CD4-positive, alpha-beta T cell treated with Interleukin-4 for 1 hour (primary cell): ENCODE data around the gene IGFBP6.
A peak's percentile ranks its signal among the peaks of the same experiment; 100 is the strongest.

ENCODE experiments used
- DNase-seq, 2 donors: peaks; one replicate each; pipeline ENCODE4 v3.0.0-alpha.2; 2020 to 2022

Gene IGFBP6

GRCh38 chr12:53059434-53060063 is 37.9 kb upstream of the IGFBP6 start:
- no peak for DNase-seq

- DNase-seq, result no peak
Observed at GRCh38 chr12:53060064-53060720, 37.3 kb upstream of the IGFBP6 start.

DNA sequence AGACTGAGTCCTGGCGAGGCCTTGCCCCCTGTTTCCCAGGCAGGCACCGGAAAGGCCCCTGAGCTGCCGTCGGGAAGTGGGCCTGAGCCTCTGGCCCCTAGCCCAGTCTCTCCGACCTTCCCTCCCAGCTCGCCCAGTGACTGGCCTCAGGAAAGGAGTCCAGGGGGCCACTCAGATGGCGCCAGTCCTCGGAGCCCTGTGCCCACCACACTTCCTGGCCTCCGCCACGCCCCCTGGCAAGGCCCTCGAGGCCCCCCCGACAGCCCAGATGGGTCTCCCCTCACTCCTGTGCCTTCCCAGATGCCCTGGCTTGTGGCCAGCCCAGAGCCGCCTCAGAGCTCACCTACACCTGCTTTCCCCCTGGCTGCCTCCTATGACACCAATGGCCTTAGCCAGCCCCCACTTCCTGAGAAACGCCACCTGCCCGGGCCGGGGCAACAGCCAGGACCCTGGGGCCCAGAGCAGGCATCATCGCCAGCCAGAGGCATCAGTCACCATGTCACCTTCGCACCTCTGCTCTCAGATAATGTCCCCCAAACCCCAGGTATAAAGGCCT is 36.7 kb upstream of the IGFBP6 start:
- DNase-seq, result no peak

- DNase-seq, result no peak
Observed at GRCh38 chr12:53061404-53062010, 36.0 kb upstream of the IGFBP6 start.

GRCh38 chr12:53062011-53062961 is 35.2 kb upstream of the IGFBP6 start:
- DNase-seq, result no peak

DNA sequence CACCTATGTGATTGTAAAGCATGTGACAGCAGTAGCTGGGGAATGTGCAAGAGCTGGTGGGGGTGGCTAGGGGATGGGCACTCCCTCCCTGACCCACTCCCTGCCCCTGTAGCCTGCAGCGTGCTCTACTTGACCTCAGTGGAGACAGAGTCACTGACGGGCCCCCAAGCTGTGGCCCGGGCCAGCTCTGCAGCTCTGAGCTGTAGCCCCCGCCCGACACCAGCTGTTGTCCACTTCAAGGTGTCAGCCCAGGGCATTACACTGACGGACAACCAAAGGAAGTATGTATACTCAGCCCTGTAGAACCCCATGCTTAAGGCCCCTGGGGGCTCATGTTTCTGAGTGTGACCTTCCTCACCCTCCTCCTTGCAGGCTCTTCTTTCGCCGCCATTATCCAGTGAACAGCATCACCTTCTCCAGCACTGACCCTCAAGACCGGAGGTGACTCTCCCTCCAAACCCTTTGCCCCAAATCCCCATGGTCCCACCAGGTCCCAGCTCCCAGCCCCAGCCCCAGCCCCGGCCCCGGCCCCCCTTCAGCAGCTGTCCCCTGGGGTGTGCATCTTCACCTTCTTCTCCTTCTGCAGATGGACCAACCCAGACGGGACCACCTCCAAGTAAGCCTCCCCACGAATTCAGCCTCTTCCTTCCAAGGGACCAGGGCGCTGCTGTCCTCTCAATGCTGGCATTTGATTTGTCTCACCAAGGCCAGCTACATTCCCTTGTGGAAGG is 34.3 kb upstream of the IGFBP6 start:
- no peak for DNase-seq

- no peak for DNase-seq
Observed at GRCh38 chr12:53063708-53064612, 33.5 kb upstream of the IGFBP6 start.

GRCh38 chr12:53064613-53065436 is 32.6 kb upstream of the IGFBP6 start:
- no peak for DNase-seq

DNA sequence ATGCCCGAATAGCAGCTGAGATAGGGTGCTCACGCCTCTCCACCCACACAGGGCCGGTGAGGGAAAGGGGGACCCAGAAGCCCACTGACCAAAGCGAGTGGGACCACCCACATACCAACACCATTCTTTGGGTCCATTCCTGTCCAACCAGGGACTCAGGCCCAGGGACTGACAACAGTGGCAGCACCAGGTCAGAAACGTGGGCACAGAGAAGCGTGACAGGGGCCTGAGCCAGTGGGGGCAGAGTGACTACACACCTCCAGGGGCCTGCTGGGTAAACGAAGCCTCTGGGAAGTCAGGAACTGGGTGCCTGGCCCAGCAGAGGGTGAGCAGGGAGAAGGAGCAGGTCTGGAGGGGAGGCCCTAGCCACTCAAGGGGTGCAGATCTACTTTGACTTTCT is 32.0 kb upstream of the IGFBP6 start:
- no peak for DNase-seq

GRCh38 chr12:53065975-53066931 is 31.2 kb upstream of the IGFBP6 start:
- DNase-seq, result peak; percentile 60 to 66

DNA sequence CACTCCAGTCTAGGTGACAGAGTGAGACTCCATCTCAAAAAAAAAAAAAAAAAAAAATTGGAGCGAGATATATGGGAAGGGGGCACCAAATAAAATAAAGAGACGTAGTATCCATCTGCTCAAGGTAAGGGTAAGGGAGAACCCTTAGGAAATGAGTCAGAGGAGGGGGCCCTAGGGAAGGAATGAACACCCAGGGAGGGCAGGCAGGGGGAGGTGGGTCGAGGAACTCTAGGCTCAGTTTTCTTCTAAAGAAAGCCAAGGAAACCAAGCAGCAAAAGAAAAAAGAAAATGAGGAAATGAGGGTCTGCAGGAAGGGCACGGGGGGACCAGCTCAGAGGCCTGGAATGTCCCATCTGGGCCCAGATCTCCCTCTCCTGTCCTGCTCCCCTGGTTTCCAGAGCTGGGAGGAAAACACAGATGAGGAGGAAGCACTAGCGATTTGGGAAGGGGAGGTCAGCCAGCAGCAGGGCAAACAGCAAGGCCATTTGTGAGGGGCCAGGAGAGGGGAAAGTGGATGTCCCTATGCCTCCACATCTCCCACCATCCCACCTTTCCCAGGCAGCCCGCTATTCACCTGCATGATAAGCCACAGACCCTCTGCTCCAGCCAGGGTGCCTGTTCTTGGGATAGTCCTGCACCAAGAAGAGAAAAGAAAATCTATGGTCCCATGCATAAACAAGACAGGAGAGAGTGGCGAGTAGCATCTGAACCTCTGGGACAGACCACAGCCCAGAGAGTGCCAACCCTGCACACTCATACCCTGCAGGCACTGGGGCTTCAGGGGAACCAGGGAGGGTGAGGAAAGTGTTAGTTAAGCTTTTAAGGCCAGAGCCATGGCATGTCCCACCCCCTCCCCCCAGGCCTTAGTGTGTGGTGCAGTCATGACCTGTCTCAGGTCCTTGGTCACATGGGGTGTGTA is 30.1 kb upstream of the IGFBP6 start:
- no peak for DNase-seq

- DNase-seq, result no peak
Observed at GRCh38 chr12:53067993-53068770, 29.3 kb upstream of the IGFBP6 start.

GRCh38 chr12:53068811-53069585 is 28.5 kb upstream of the IGFBP6 start:
- no peak for DNase-seq

GRCh38 chr12:53069621-53070410 is 27.7 kb upstream of the IGFBP6 start:
- DNase-seq, result no peak

DNA sequence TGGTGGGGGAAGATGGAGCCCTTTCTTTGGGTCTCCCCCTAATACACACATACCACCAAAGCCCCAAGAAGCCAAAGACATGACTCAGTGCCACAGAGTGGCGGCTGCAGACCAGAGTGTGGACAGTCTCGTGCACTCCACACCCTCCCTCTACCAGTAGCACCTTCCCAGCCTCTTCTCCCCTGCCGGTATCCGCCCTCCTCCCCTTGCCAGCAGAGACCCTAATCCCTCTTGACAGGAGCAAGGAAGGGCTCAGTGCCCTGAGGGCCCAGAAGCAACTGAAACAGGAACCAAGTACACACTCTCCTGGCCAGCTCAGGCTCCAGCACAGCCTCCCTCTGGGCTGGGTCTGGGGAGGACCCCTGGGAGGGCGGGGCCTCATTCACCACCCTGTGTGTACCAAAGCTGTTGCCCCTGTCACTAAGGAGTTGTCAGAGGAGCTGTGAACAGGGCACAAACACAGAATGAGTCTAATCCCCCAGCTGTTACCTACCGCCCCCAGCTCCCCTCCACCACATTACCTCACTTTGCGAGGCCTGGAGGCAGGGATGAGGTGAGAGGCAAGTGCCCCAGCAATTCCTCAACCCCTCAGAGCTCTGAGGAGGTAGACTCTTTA is 26.5 kb upstream of the IGFBP6 start:
- no peak for DNase-seq
